Mesothelial cell of epicardium (in vitro differentiated cells): ENCODE data around the gene NPHS1. TPM values are rescaled to one million over a fixed set of nuclear protein-coding genes. Genes with fewer than 3 reads are reported as not detected.

Source experiments
- DNase-seq, 2 experiments: peaks; one replicate each; pipeline ENCODE4 v3.0.0; 2021; ENCODE audit warnings: low spot score in 2 of 2; ENCODE audit not compliant: unreplicated experiment in 2 of 2
- H3K27ac Mint-ChIP-seq: 2 replicates; pipeline ENCODE4 v1.8.0; 2021; ENCODE audit warnings: mixed read lengths
- H3K27me3 Mint-ChIP-seq: 2 replicates; pipeline ENCODE4 v1.8.0; 2021; ENCODE audit warnings: low read depth, mixed read lengths
- H3K36me3 Mint-ChIP-seq: 2 replicates; pipeline ENCODE4 v1.8.0; 2021; ENCODE audit warnings: mixed read lengths
- H3K4me1 Mint-ChIP-seq: 2 replicates; pipeline ENCODE4 v1.8.0; 2021; ENCODE audit warnings: mixed read lengths
- H3K4me3 Mint-ChIP-seq: 2 replicates; pipeline ENCODE4 v1.8.0; 2021; ENCODE audit warnings: mild to moderate bottlenecking, moderate library complexity, mixed read lengths
- H3K9me3 Mint-ChIP-seq: 2 replicates; pipeline ENCODE4 v1.8.0; 2021; ENCODE audit warnings: mixed read lengths
- CTCF ChIP-seq: fragments of 200-600 bp; sonication (generic); IDR thresholded peaks from one replicate; pipeline ENCODE4 v1.5.0; 2021; ENCODE audit warnings: antibody characterized with exemption; ENCODE audit not compliant: unreplicated experiment
- total RNA-seq: library from RNA; stranded (reverse); gene quantifications from 3 replicates; pipeline ENCODE4 v1.2.1, GENCODE V29; 2021

Gene NPHS1
- total RNA-seq, 1 donor from 2014 or later, result 0.72 TPM

DNA sequence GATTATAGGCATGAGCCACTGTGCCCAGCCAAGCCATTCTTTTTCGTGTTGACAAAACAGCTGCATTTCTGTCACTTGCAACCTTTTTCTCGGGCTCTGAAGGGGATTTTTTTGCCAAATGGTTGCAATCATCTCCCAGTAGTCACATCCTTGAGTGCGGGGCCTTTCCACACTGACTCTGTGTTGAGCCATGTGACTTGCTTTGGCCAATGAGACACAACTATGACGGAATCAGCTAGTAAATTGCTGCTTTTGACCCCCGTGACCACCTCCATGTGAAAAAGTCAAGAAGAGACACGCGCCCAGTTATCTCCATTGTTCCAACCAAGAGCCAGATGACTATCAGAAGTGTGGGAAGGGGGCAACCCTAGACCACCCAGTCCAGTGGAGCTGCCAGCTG lies 18.3 kb downstream of the NPHS1 start:
- Mint-ChIP-seq H3K36me3 (no peaks in the 10 kb centered on the region), H3K4me1 (no peaks in the 10 kb centered on the region), H3K27ac (no peak overlapping the region), H3K4me3 (no peak overlapping the region), H3K9me3 (no peaks in the 10 kb centered on the region), H3K27me3 (peaks cover 58% of the 10 kb centered on the region)
- TF ChIP-seq CTCF, result no peak
- no peak for DNase-seq

DNA sequence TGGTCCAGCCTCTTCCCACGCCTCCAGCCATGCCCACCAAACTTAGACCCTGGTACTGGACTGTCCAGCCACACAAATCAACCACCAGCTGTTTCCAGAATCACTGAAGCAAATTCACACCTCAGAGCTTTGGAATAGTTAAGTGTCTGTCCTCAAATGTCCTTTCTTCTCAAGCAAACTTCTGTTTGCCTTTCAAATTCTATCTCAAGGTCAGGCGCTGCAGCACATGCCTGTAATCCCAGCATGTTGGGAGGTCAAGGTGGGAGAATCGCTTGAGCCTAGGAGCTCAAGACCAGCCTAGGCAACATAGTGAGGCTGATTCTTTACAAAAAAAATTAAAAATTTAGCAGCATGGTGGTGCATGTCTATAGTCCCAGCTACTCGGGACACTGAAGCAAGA lies 20.2 kb downstream of the NPHS1 start:
- Mint-ChIP-seq H3K27ac (no peak overlapping the region), H3K4me1 (no peaks in the 10 kb centered on the region), H3K9me3 (no peaks in the 10 kb centered on the region), H3K36me3 (no peaks in the 10 kb centered on the region), H3K27me3 (peaks cover 57% of the 10 kb centered on the region), H3K4me3 (no peak overlapping the region)
- DNase-seq, result no peak
- TF ChIP-seq CTCF, result no peak

- peaks cover 53% of the 10 kb centered on the region for H3K27me3 Mint-ChIP-seq
- H3K4me3 Mint-ChIP-seq, result no peak overlapping the region
- TF ChIP-seq CTCF, result no peak
Measured at GRCh38 chr19:35830986-35831385, 21.3 kb downstream of the NPHS1 start.

GRCh38 chr19:35828692-35829301 lies 23.5 kb downstream of the NPHS1 start:
- no peaks in the 10 kb centered on the region for H3K4me1 Mint-ChIP-seq
- peak; percentile 70 to 88 for DNase-seq
- no peaks in the 10 kb centered on the region for H3K9me3 Mint-ChIP-seq
- TF ChIP-seq CTCF, result no peak
- H3K27ac Mint-ChIP-seq, result no peak overlapping the region
- peaks cover 52% of the 10 kb centered on the region for H3K27me3 Mint-ChIP-seq
- H3K4me3 Mint-ChIP-seq, result no peak overlapping the region
- no peaks in the 10 kb centered on the region for H3K36me3 Mint-ChIP-seq

More at GRCh38 chr19:35830986-35831385, 21.3 kb downstream of the NPHS1 start:
- Mint-ChIP-seq H3K4me1 (no peaks in the 10 kb centered on the region), H3K36me3 (no peaks in the 10 kb centered on the region), H3K27ac (no peak overlapping the region), H3K9me3 (no peaks in the 10 kb centered on the region)
- no peak for DNase-seq

- Mint-ChIP-seq H3K27ac (no peak overlapping the region), H3K9me3 (no peaks in the 10 kb centered on the region), H3K4me1 (no peaks in the 10 kb centered on the region), H3K36me3 (no peaks in the 10 kb centered on the region), H3K27me3 (peaks cover 40% of the 10 kb centered on the region), H3K4me3 (no peak overlapping the region)
- no peak for DNase-seq
- TF ChIP-seq CTCF, result no peak
Measured at GRCh38 chr19:35824150-35824549, 28.2 kb downstream of the NPHS1 start.

DNA sequence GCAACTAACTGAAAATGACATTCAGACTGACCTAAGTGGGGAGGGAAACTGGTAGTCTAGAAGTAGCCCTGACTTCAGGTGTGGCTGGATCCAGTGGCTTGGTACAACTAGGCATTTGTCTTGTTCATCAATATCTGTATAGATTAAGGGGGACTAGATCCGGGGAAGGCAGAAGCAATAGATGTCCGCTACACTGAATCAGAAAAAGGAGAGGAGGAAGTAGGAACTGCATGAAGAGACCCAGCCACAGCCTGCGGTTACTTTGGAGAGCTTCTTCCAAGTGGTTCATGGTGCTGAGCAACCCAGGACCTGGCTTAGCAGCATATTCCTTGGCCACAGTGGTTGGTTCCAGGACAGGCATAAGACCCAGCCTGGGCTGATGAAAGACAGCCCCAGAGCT lies 29.7 kb downstream of the NPHS1 start:
- Mint-ChIP-seq H3K27ac (no peak overlapping the region), H3K27me3 (peaks cover 46% of the 10 kb centered on the region), H3K4me1 (no peaks in the 10 kb centered on the region), H3K9me3 (no peaks in the 10 kb centered on the region), H3K4me3 (no peak overlapping the region), H3K36me3 (no peaks in the 10 kb centered on the region)
- DNase-seq, result no peak
- TF ChIP-seq CTCF, result no peak
